Fibroblast of the aortic adventitia (primary cell): Measurements from ENCODE around the gene HOXC4. TPM values are rescaled to one million over a fixed set of nuclear protein-coding genes. Genes with fewer than 3 reads are reported as not detected.

ENCODE experiments used
- DNase-seq: peaks from one replicate; pipeline ENCODE4 v3.0.0-alpha.2; 2010; ENCODE audit warnings: low read depth
- H3K4me3 ChIP-seq: 2 replicates; pipeline ENCODE4 v1.5.1; 2011; ENCODE audit warnings: low read depth, mild to moderate bottlenecking, control low read depth, low read length, moderate library complexity
- total RNA-seq: library from RNA; depleted of rRNA; stranded (reverse); fragments of >200 nt; gene quantifications from 2 replicates; pipeline ENCODE4 v1.2.3, GENCODE V29; 2012; ENCODE audit warnings: low replicate concordance
- TF ChIP-seq, protein P1 (sequence below): IDR thresholded peaks from 2 replicates; pipeline ENCODE4 v1.5.1; 2011; ENCODE audit warnings: mild to moderate bottlenecking, low read length, control low read depth, inconsistent platforms; ENCODE audit not compliant: insufficient read depth

HOXC4 gene
- total RNA-seq, 1 donor = 0.36 TPM

DNA sequence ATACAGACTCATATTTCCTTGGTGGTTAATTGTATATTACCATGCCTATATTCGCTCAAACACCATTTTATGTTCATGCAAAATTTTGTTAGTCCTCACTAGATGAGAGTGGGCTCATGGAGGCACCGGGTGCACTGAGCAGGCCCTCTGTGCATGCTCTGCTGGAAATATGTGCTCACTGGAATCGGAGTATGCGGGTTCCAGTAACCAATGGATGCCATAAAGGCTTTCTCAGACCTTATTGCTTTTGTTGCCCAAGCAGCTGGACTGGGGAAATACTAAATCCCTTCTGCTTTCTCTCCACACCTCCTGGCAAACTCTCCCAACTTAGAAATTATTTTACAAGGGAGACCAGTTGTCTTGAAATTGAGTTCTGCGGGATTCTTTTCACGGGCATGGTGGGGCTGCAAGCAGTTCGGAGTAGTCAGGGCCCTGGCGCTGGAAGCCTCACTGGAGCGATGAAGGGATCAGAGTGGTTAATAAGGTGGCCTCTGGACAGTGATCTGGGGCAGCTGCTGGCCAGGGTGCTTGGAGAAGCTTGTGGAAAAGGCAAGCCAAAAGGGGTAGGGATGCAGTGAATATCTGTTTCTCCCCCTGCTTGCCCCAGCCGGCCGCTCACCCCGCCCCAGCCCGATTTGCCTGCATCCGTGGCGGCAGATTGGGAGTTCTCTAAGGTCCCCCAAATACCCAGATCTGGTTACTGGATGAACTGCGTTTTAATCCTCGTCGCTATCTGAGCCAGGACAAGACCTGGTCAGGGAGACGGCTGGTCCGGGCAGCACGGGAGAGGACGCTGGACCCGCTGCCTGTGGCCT is 32.8 kb upstream of the HOXC4 start:
- no peak for DNase-seq
- TF ChIP-seq, protein P1, sequence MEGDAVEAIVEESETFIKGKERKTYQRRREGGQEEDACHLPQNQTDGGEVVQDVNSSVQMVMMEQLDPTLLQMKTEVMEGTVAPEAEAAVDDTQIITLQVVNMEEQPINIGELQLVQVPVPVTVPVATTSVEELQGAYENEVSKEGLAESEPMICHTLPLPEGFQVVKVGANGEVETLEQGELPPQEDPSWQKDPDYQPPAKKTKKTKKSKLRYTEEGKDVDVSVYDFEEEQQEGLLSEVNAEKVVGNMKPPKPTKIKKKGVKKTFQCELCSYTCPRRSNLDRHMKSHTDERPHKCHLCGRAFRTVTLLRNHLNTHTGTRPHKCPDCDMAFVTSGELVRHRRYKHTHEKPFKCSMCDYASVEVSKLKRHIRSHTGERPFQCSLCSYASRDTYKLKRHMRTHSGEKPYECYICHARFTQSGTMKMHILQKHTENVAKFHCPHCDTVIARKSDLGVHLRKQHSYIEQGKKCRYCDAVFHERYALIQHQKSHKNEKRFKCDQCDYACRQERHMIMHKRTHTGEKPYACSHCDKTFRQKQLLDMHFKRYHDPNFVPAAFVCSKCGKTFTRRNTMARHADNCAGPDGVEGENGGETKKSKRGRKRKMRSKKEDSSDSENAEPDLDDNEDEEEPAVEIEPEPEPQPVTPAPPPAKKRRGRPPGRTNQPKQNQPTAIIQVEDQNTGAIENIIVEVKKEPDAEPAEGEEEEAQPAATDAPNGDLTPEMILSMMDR = no peak
- H3K4me3 ChIP-seq = no peak overlapping the region

DNA sequence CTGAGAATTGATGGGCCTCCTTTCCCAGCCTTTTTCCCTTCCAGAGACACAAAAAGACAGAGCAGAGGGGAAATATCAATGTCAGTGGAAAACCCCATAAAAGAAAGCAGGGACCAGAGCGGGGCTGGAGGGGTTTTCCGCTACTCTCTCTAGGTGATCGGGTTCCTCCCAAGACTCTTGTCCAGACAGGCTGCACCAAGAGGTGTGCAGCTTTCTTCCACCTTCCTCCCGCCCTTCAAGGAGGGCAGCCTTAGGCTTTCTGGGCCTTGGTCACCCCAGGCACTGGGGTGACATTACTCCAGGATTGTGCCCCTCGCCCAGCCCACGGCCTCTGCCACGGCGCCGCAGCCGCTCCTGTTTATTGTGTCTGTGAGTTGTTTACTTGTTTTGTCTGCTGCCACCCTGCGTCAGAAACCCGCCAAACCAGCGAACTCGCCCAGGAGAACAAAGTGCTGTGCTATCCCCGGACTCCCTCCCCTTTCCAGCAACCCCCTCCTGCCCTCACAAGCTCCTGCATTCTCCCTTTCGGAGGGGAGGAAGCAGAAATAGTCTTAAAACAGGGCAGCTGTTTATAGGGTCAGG is 32.1 kb upstream of the HOXC4 start:
- TF ChIP-seq, protein P1 = no peak
- DNase-seq = no peak
- no peak overlapping the region for H3K4me3 ChIP-seq

DNA sequence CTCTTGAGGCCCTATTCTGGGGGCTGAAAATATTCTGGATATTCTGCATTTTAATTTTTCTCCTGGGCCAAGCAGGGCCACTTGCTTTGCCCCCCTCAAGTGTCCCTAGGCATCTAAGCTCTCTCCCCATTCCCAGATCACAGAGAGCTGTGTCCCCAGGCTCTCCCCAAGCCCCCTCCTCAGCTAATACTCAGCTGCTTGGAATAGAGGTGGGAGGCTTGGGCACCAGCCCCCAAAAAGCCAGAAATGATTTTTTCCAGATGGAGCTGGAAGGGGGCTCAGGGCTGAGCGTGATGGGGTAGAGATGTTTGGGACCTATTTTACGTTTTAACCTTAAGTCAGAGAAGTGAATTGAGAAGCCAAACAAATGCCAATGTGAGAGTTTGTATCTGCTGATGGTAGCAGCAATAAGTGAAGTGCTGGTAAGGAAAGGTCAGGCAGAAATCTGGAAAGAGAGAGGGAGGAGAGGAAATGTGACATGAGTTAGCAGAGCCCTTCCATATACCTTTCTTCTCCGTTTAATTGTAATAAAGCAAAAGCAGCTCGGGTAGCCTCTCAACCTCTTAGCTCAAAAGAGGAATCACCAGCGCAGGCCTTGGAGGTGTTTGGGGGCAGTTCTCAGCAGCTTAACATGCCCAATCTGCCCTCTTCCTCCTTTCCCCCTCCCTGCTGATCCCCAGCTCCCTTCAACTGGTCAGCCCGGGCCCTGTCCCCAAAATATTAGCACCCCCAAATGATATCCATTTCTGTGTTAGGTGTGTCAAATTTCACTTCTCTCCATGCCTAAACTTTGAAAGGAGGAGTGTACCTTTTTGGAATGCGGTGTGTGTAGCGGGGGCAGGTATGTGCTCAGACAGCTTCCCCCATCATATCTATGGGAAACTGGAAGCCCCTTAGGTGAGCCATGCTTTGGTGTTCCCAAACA is 30.4 kb upstream of the HOXC4 start:
- no peak for DNase-seq
- TF ChIP-seq, protein P1 = no peak
- no peak overlapping the region for H3K4me3 ChIP-seq

DNA sequence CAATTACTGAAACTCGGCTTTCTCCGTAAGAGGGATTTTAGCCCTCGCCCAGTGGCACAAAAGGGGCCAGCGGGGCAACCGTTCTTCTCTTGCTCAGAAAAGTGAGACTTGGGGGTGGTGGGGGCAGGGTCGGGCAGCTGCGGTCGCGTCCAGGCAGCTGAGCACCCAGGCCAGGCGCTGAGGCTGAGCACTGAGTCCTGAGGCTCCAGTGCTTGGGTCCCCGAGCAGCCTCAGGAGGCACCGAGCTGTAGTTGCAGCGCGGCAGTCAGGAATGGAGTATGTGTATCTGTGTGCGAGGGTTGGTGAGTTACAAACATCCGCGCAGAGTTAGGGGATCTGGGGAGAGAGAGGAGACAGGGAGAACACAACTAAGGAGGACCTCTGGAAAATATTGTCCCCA is 29.5 kb upstream of the HOXC4 start:
- TF ChIP-seq, protein P1 = no peak
- H3K4me3 ChIP-seq = no peak overlapping the region
- no peak for DNase-seq

DNA sequence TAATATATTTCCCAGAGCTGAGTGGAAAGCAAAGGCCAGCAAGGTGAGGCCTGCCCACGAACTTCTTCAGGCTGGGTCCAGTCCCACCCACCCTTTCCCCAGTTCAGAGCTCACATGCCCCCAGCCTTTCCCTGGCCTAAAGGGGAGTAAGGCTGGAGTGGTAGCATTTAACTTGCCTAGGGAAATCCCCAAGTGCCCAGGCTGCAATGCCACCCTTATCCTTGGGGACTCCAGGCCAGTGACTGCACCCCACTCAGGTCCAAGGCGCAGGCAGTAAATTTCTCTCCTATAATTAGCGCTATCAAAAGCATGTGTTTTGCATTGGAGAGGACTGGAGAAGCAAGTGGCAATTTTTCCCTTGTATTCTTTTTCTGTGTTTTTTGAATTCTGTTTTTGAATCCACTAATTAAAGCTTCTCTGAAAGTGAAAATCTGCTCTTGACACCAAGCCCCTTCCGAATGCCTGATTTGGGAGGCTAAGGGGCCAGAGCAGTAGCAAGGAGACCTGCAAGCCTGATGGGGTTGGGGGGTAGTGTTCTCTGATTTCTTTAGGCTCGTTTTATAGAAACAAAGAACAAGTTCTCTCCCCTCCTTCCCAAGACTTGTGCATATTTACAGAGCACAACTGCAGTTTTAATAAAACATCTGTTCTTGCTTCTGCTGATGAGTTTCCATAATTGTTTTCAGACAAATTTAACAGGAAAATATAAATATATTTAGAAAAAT is 28.9 kb upstream of the HOXC4 start:
- DNase-seq = no peak
- no peak overlapping the region for H3K4me3 ChIP-seq

More for the DNA sequence above, 28.9 kb upstream of the HOXC4 start:
- TF ChIP-seq, protein P1 = no peak
